Activated T-cell treated with anti-CD3 and anti-CD28 coated beads, Interleukin-2, amount 50 U/mL, for 4 hours (primary cell): Measurements from ENCODE around the gene IFT25. TPM values are rescaled to one million over a fixed set of nuclear protein-coding genes. Genes with fewer than 3 reads are reported as not detected.

Experiments used
- total RNA-seq, 3 donors: library from RNA; stranded (reverse); gene quantifications; one replicate each; pipeline ENCODE4 v1.2.1, GENCODE V29; 2021

IFT25 gene
- total RNA-seq, 3 donors from 2014 or later: 26.0 to 31.5 (median 28.1) TPM

Other genes with a start within 250 kb of the IFT25 start
- gene GLIS1, start 206.5 kb downstream of the IFT25 start, total RNA-seq: not detected
- gene NDC1, start 107.4 kb downstream of the IFT25 start, total RNA-seq: 10 to 100 TPM; 34.2 to 39.8 (median 37.6) TPM
- 10 to 100 TPM; 12.5 to 15.4 (median 14.7) TPM for gene YIPF1, start 55.9 kb downstream of the IFT25 start, total RNA-seq
- gene DIO1, start 51.5 kb downstream of the IFT25 start, total RNA-seq: not detected
- 10 to 100 TPM; 22.6 to 23.1 (median 22.8) TPM for gene LRRC42, start 651 bp upstream of the IFT25 start, total RNA-seq
- gene LDLRAD1, start 72.5 kb upstream of the IFT25 start, total RNA-seq: not detected
- gene TMEM59, start 107.5 kb upstream of the IFT25 start, total RNA-seq: 100 to 1,000 TPM in 1 of 3 donors, 10 to 100 TPM in 2; 86.8 to 102 (median 89.9) TPM
- gene TCEANC2, start 107.9 kb upstream of the IFT25 start, total RNA-seq: 1 to 10 TPM; 4.6 to 6.8 (median 5.4) TPM
- gene CDCP2, start 207.3 kb upstream of the IFT25 start, total RNA-seq: not detected